K562 (cell line): ENCODE measurements around the gene MAN2A1. TPM values are rescaled to one million over a fixed set of nuclear protein-coding genes. Genes with fewer than 3 reads are reported as not detected.

Source experiments
- ATAC-seq: fragments of 200-7000 bp; cut with Tn5 transposase; 3 replicates; pipeline ENCODE4 v1.9.1; 2020; ENCODE audit warnings: moderate library complexity
- BruUV-seq: library from RNA; stranded (reverse); fragments of 400-500 nt; replicated peaks from 2 replicates; lab custom pipeline; 2021; lab: Mats Ljungman, UMichigan
- CTCF ChIA-PET: fragments of 300-600 bp; formaldehyde crosslinking; extraction: SDS; loops from one replicate; lab custom pipeline; 2021; ENCODE audit warnings: low intra/inter-chr PET ratio; lab: Yijun Ruan, JAX
- POLR2A ChIA-PET: fragments of 300-600, 350-650 bp; sonication (Branson Sonifier 250); formaldehyde crosslinking; extraction: SDS; loops from one replicate; lab custom pipeline; 2021; ENCODE audit warnings: antibody characterized with exemption, inconsistent platforms; lab: Yijun Ruan, JAX
- DNase-seq, 4 experiments: peaks; one replicate each; pipeline versions ENCODE4 v3.0.0 to v3.0.0-alpha.2; 2011 to 2018; ENCODE audit warnings: low spot score in 3 of 4, mixed read lengths in 3 of 4; ENCODE audit errors: extremely low read depth in 1 of 4
- FAIRE-seq: peaks from 2 replicates; lab custom pipeline; 2011; peaks lifted over from hg19 to GRCh38; lab: Jason Lieb, UNC
- H2AFZ ChIP-seq: 2 replicates; pipeline ENCODE4 v1.6.0; 2011; ENCODE audit warnings: low read depth, low read length, control low read depth, inconsistent platforms
- H3K27ac ChIP-seq: fragments of 200-600 bp; 3 replicates; pipeline ENCODE4 v1.8.0; 2011; ENCODE audit warnings: low read depth, mild to moderate bottlenecking, control low read depth, inconsistent platforms, low read length, moderate library complexity, mixed read lengths; ENCODE audit errors: extremely low read depth
- H3K27me3 ChIP-seq, 2 experiments: fragments of 300-600 bp in 1 of 2; 2 replicates in 1 of 2; 3 replicates in 1 of 2; pipeline versions ENCODE4 v1.6.0 to v1.8.0; 2011; ENCODE audit warnings: inconsistent platforms in 2 of 2, low read length in 2 of 2, mild to moderate bottlenecking in 1 of 2, mixed read lengths in 1 of 2, moderate library complexity in 1 of 2; ENCODE audit not compliant: control insufficient read depth in 2 of 2, insufficient read depth in 2 of 2
- H3K36me3 ChIP-seq: fragments of 300-600 bp; 3 replicates; pipeline ENCODE4 v1.8.0; 2011; ENCODE audit warnings: mild to moderate bottlenecking, low read length, inconsistent platforms; ENCODE audit not compliant: control insufficient read depth, insufficient read depth
- H3K4me1 ChIP-seq, 2 experiments: fragments of 200-600 bp in 1 of 2; replicated peaks in 1 of 2; 2 replicates in 1 of 2; 3 replicates in 1 of 2; pipeline versions ENCODE4 v1.5.1 to v1.8.0; 2011; ENCODE audit warnings: inconsistent platforms in 2 of 2, low read length in 2 of 2, mild to moderate bottlenecking in 1 of 2, mixed read lengths in 1 of 2, moderate library complexity in 1 of 2; ENCODE audit not compliant: control insufficient read depth in 2 of 2, insufficient read depth in 2 of 2
- H3K4me2 ChIP-seq: 2 replicates; pipeline ENCODE4 v1.6.1; 2011; ENCODE audit warnings: low read length, control low read depth, inconsistent platforms, mixed read lengths; ENCODE audit not compliant: insufficient read depth
- H3K4me3 ChIP-seq: fragments of 200-600 bp; sonication (generic), shearing (Covaris generic); 2 replicates; pipeline ENCODE4 v1.5.1; 2016; ENCODE audit warnings: control low read depth, inconsistent platforms
- H3K79me2 ChIP-seq: fragments of 200-600 bp; 3 replicates; pipeline ENCODE4 v1.8.0; 2011; ENCODE audit warnings: low read length, inconsistent platforms; ENCODE audit not compliant: control insufficient read depth, insufficient read depth
- H3K9ac ChIP-seq, 2 experiments: 2 replicates each; pipeline versions ENCODE4 v1.6.0 to v1.6.1; 2011; ENCODE audit warnings: low read depth in 2 of 2, low read length in 2 of 2, control low read depth in 1 of 2, inconsistent platforms in 1 of 2, mild to moderate bottlenecking in 1 of 2, mixed read lengths in 1 of 2; ENCODE audit not compliant: insufficient read depth in 1 of 2
- H3K9me1 ChIP-seq: one replicate; pipeline ENCODE4 v1.6.0; 2011; ENCODE audit warnings: inconsistent platforms, mild to moderate bottlenecking, low read length, moderate library complexity; ENCODE audit not compliant: control insufficient read depth, insufficient read depth
- H3K9me3 ChIP-seq: replicated peaks from 2 replicates; pipeline ENCODE4 v1.5.1; 2011; ENCODE audit warnings: low read depth, low read length, inconsistent platforms; ENCODE audit not compliant: control insufficient read depth, insufficient read depth
- H4K20me1 ChIP-seq: replicated peaks from 2 replicates; pipeline ENCODE4 v1.6.1; 2011; ENCODE audit warnings: low read length, inconsistent platforms, mixed read lengths; ENCODE audit not compliant: control insufficient read depth, insufficient read depth
- BMI1 ChIP-seq: fragments of 150-350 bp; IDR thresholded peaks from 2 replicates; pipeline ENCODE4 v1.6.1; 2014; ENCODE audit warnings: low read length
- CCNT2 ChIP-seq: IDR thresholded peaks from 2 replicates; pipeline ENCODE4 v1.6.1; 2011; ENCODE audit warnings: borderline replicate concordance, low read depth, mild to moderate bottlenecking, moderate library complexity, mixed read lengths, low read length; ENCODE audit not compliant: insufficient read length; ENCODE audit errors: extremely low read depth
- ETS2 ChIP-seq: IDR thresholded peaks from 2 replicates; pipeline ENCODE4 v1.6.1; 2016; ENCODE audit warnings: borderline replicate concordance, missing genetic modification characterization, mild to moderate bottlenecking, moderate library complexity, missing compliant biosample characterization; ENCODE audit not compliant: poor library complexity, severe bottlenecking
- FOXP4 ChIP-seq: sonication (generic); formaldehyde crosslinking; IDR thresholded peaks from 2 replicates; pipeline ENCODE4 v1.8.0; 2022; ENCODE audit warnings: mild to moderate bottlenecking, missing genetic modification reagents, borderline replicate concordance
- GMEB1 ChIP-seq: fragments of 250-450 bp; sonication (Bioruptor Pico); IDR thresholded peaks from 2 replicates; pipeline ENCODE4 v1.4.0; 2020; ENCODE audit warnings: mild to moderate bottlenecking
- HINFP ChIP-seq: fragments of 450-650 bp; conservative IDR thresholded peaks from 2 replicates; pipeline ENCODE4 v1.6.1; 2016; ENCODE audit warnings: missing genetic modification characterization, low read depth, mild to moderate bottlenecking, control low read depth, missing compliant biosample characterization
- MTA1 ChIP-seq: fragments of 450-650 bp; IDR thresholded peaks from 2 replicates; pipeline ENCODE4 v1.6.1; 2017; ENCODE audit warnings: borderline replicate concordance
- MYNN ChIP-seq, 2 experiments: sonication (generic); formaldehyde crosslinking in 1 of 2; IDR thresholded peaks; 2 replicates each; pipeline versions ENCODE4 v1.5.0 to v1.6.1; 2016 to 2020; ENCODE audit warnings: antibody characterized with exemption in 1 of 2, missing genetic modification reagents in 1 of 2
- NFE2L1 ChIP-seq: fragments of 450-650 bp; IDR thresholded peaks from 2 replicates; pipeline ENCODE4 v1.6.1; 2016; ENCODE audit warnings: missing genetic modification characterization, low read depth, mild to moderate bottlenecking, missing compliant biosample characterization, moderate library complexity, borderline replicate concordance
- NRF1 ChIP-seq, 2 experiments: fragments of 450-650 bp; IDR thresholded peaks in 1 of 2; conservative IDR thresholded peaks in 1 of 2; 2 replicates each; pipeline ENCODE4 v1.6.1; 2014; ENCODE audit warnings: mild to moderate bottlenecking in 2 of 2
- POLR2AphosphoS5 ChIP-seq: IDR thresholded peaks from 2 replicates; pipeline ENCODE4 v1.6.1; 2011; ENCODE audit warnings: mild to moderate bottlenecking, low read depth, low read length, moderate library complexity; ENCODE audit not compliant: control insufficient read depth, insufficient read depth
- PYGO2 ChIP-seq: fragments of 450-650 bp; IDR thresholded peaks from 2 replicates; pipeline ENCODE4 v1.6.1; 2016; ENCODE audit warnings: mild to moderate bottlenecking, missing genetic modification characterization, moderate library complexity, missing compliant biosample characterization
- SMARCA5 ChIP-seq: fragments of 450-650 bp; IDR thresholded peaks from 2 replicates; pipeline ENCODE4 v1.6.1; 2016
- SRSF7 ChIP-seq: fragments of 200-400 bp; formaldehyde crosslinking; optimal IDR thresholded peaks from 2 replicates; pipeline ENCODE3; 2017; ENCODE audit warnings: mild to moderate bottlenecking, low read depth, low read length
- XRCC3 ChIP-seq: fragments of 450-650 bp; IDR thresholded peaks from 2 replicates; pipeline ENCODE4 v1.6.1; 2017; ENCODE audit warnings: mild to moderate bottlenecking, moderate library complexity
- WGBS: fragments of 100-300 bp; shearing (Covaris generic); methylation state at CpG from one replicate; pipeline ENCODE4 v1.1.6; 2016; ENCODE audit warnings: low coverage, mixed read lengths; ENCODE audit not compliant: insufficient coverage; ENCODE audit errors: missing lambda C conversion rate; 5-methylcytosine and 5-hydroxymethylcytosine counted together
- in situ Hi-C: fragments of 300-500 bp; cut with MboI; formaldehyde crosslinking; loops from 4 replicates; pipeline ENCODE4 v1.15.0; 2018; ENCODE audit warnings: inconsistent platforms, mixed read lengths
- intact Hi-C: fragments of 100-400 bp; cut with micrococcal nuclease; formaldehyde crosslinking; loops from 2 replicates; pipeline ENCODE4 v1.14.2; 2022
- polyA plus RNA-seq, 8 experiments: library from polyadenylated mRNA; depleted of rRNA in 4 of 8; stranded (reverse) in 5 of 8; unstranded in 3 of 8; fragments of >200 nt; fragmentation: Nextera tagmentation in 2 of 8; fragmentation: Illumina TruSeq in 1 of 8; extraction: Ambion mirVana in 2 of 8; extraction: Trizol in 1 of 8; gene quantifications; 2 replicates each; pipeline versions ENCODE4 v1.2.1 to v1.2.3, GENCODE V29; 2011 to 2014; ENCODE audit warnings: inconsistent platforms in 1 of 8, missing spikeins in 1 of 8
- total RNA-seq, 7 experiments: library from RNA; depleted of rRNA in 6 of 7; stranded (reverse); fragments of >200 nt in 6 of 7; fragmentation: Illumina TruSeq in 2 of 7; extraction: Trizol in 2 of 7; gene quantifications; 2 replicates each; pipeline versions ENCODE4 v1.2.1 to v1.2.3, GENCODE V29; 2011 to 2021; ENCODE audit warnings: low replicate concordance in 1 of 7

MAN2A1 gene
- total and polyA plus RNA-seq, 9 of the 15 experiments (the other 6 are each of a cell fraction or from before 2014, with no cell fraction given) = 5.2 to 32.0 (median 19.8) TPM

GRCh38 chr5:109692852-109693251, 3.1 kb downstream of the MAN2A1 start:
- Histone ChIP-seq H3K9me1 (no peaks in the 10 kb centered on the region), H3K9ac (peak overlapping the region in 1 of 2 experiments; percentile 42; a peak in 1 of 4 replicates), H3K4me2 (peak overlapping the region; percentile 63; the same call in 1 of the 2 replicates), H3K36me3 (no peaks in the 10 kb centered on the region), H4K20me1 (peaks cover 13% of the 10 kb centered on the region; the same call in 1 of the 2 replicates), H2AFZ (no peak overlapping the region), H3K27ac (no peak overlapping the region), H3K4me3 (no peak overlapping the region), H3K79me2 (peaks cover 80% of the 10 kb centered on the region), H3K9me3 (no peaks in the 10 kb centered on the region), H3K4me1 (peaks cover 30 to 34% of the 10 kb centered on the region in 2 experiments), H3K27me3 (no peaks in the 10 kb centered on the region)
- intact Hi-C loops (loop anchor here (5.0 to 10.0 kb wide), 2 partner anchors 121 to 262 kb away; no protein-coding TSS in a partner anchor), in situ Hi-C loops (no loop called here)
- no peak for ATAC-seq
- CTCF ChIA-PET = no interaction called here
- 38% methylated on average over 3 of the region's 4 CpGs for WGBS
- POLR2A ChIA-PET = interaction anchor here (0.6 to 1.9 kb wide), 9 partner anchors 9 to 1027 kb away, joined by 3 to 21 read pairs (median 3); no protein-coding TSS in a partner anchor
- DNase-seq = no peak
- BruUV-seq = no TSS peak
- peak; percentile 23 for FAIRE-seq
- no peak for TF ChIP-seq BMI1
- TF ChIP-seq MTA1 = no peak
- TF ChIP-seq NFE2L1 = no peak
- no peak for TF ChIP-seq XRCC3
- 0 out of 4 replicates have a peak, but pooled peaks have one; percentile 11 to 37 for TF ChIP-seq NRF1 (conservative IDR thresholded peaks at IDR 0.05 in 1 of 2, IDR thresholded peaks at IDR 0.05 in 1 of 2)
- peak; percentile 96 for TF ChIP-seq MYNN (IDR thresholded peaks at IDR 0.05)
- TF ChIP-seq MYNN (CRISPR knock-in tag; IDR thresholded peaks at IDR 0.05) = no peak; the same call in 1 of the 2 replicates
- TF ChIP-seq POLR2AphosphoS5 = no peak
- no peak for TF ChIP-seq SRSF7
- TF ChIP-seq PYGO2 (tag) = no peak
- no peak for TF ChIP-seq ETS2
- no peak for TF ChIP-seq SMARCA5
- TF ChIP-seq GMEB1 = no peak
- TF ChIP-seq CCNT2 = no peak
- no peak for TF ChIP-seq FOXP4 (CRISPR knock-in tag)
- 0 out of 2 replicates have a peak, but pooled peaks have one; percentile 16 for TF ChIP-seq HINFP (tag)
